ENCODE results near the gene FIBP.

GRCh38 chr11:65856689-65857499 is 31.4 kb downstream of the FIBP start:
- no peak for TF ChIP-seq TAF1 (IDR thresholded peaks at IDR 0.05; ENCODE audit: borderline replicate concordance, low read depth, low read length)
- peak; percentile 87 for TF ChIP-seq POLR2AphosphoS5 (IDR thresholded peaks at IDR 0.05; ENCODE audit: low read depth, low read length)

All from GM12892 (cell line).